GM12801 (cell line): ENCODE measurements around the gene PDIA6.

Source experiments
- CTCF ChIP-seq: IDR thresholded peaks from one replicate; pipeline ENCODE4 v1.5.1; 2011; ENCODE audit warnings: control low read depth; ENCODE audit not compliant: insufficient read length; ENCODE audit errors: extremely low read depth

Gene PDIA6

GRCh38 chr2:10811517-10811916 lies 1.1 kb downstream of the PDIA6 start:
- no peak for TF ChIP-seq CTCF

GRCh38 chr2:10810202-10811161 lies 2.1 kb downstream of the PDIA6 start:
- no peak for TF ChIP-seq CTCF

- TF ChIP-seq CTCF = no peak
Observed at GRCh38 chr2:10806543-10806942, 6.0 kb downstream of the PDIA6 start.

- TF ChIP-seq CTCF = no peak
Observed at GRCh38 chr2:10802657-10803056, 9.9 kb downstream of the PDIA6 start.

GRCh38 chr2:10800163-10800562 lies 12.4 kb downstream of the PDIA6 start:
- no peak for TF ChIP-seq CTCF

- no peak for TF ChIP-seq CTCF
Observed at GRCh38 chr2:10798783-10799182, 13.8 kb downstream of the PDIA6 start.

DNA sequence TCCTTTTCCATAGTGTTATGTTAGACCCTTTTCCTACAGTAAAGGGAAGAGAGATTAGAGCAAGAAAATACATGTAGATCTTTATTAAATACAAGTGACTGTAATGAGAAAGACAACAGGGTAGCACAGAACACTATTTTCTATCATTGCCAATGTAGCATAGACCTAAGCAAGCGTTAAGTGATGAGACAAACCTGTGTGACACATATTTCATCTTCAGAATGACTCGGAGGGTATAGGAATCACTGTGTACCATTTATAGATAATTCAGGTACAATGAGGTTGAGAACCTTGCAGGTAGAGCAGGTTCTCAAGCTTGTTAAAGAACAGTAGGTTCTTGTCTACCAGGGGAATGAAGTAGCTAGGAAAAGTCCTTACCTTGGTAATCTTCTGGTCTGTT lies 15.9 kb downstream of the PDIA6 start:
- no peak for TF ChIP-seq CTCF
